RWPE2 (cell line): ENCODE measurements around the gene KCNQ2.
A peak's percentile ranks its signal among the peaks of the same experiment; 100 is the strongest.

ENCODE experiments used
- ATAC-seq: fragments of 200-7000 bp; cut with Tn5 transposase; 3 replicates; pipeline ENCODE4 v1.9.1; 2021; ENCODE audit warnings: low read depth
- DNase-seq: peaks from one replicate; pipeline ENCODE4 v3.0.0-alpha.2; 2020; ENCODE audit warnings: low spot score
- H3K27ac ChIP-seq: fragments of 450-650 bp; 2 replicates; pipeline ENCODE4 v1.5.1; 2017; ENCODE audit warnings: mild to moderate bottlenecking; ENCODE audit not compliant: poor library complexity, severe bottlenecking
- H3K27me3 ChIP-seq: fragments of 250-450 bp; sonication (Bioruptor Pico); 2 replicates; pipeline ENCODE4 v1.5.1; 2021; ENCODE audit warnings: mild to moderate bottlenecking, moderate library complexity; ENCODE audit not compliant: insufficient read depth, poor library complexity, severe bottlenecking
- H3K36me3 ChIP-seq: fragments of 250-450 bp; sonication (Bioruptor Pico); 2 replicates; pipeline ENCODE4 v1.5.1; 2020; ENCODE audit warnings: low read depth, mild to moderate bottlenecking, moderate library complexity
- H3K4me1 ChIP-seq: fragments of 250-450 bp; sonication (Bioruptor Pico); 2 replicates; pipeline ENCODE4 v1.5.1; 2021; ENCODE audit warnings: mild to moderate bottlenecking, moderate library complexity; ENCODE audit not compliant: insufficient read depth, poor library complexity, severe bottlenecking
- H3K4me3 ChIP-seq: fragments of 250-450 bp; sonication (Bioruptor Pico); 2 replicates; pipeline ENCODE4 v1.5.1; 2021; ENCODE audit warnings: mild to moderate bottlenecking, moderate library complexity; ENCODE audit not compliant: severe bottlenecking
- H3K9me3 ChIP-seq: fragments of 250-450 bp; sonication (Bioruptor Pico); 2 replicates; pipeline ENCODE4 v1.5.1; 2021; ENCODE audit warnings: mild to moderate bottlenecking, moderate library complexity; ENCODE audit not compliant: severe bottlenecking
- TF ChIP-seq, protein P1 (sequence below): fragments of 450-650 bp; IDR thresholded peaks from one replicate; pipeline ENCODE4 v1.5.1; 2017; ENCODE audit warnings: mild to moderate bottlenecking, moderate library complexity; ENCODE audit not compliant: poor library complexity, severe bottlenecking

The KCNQ2 gene

DNA sequence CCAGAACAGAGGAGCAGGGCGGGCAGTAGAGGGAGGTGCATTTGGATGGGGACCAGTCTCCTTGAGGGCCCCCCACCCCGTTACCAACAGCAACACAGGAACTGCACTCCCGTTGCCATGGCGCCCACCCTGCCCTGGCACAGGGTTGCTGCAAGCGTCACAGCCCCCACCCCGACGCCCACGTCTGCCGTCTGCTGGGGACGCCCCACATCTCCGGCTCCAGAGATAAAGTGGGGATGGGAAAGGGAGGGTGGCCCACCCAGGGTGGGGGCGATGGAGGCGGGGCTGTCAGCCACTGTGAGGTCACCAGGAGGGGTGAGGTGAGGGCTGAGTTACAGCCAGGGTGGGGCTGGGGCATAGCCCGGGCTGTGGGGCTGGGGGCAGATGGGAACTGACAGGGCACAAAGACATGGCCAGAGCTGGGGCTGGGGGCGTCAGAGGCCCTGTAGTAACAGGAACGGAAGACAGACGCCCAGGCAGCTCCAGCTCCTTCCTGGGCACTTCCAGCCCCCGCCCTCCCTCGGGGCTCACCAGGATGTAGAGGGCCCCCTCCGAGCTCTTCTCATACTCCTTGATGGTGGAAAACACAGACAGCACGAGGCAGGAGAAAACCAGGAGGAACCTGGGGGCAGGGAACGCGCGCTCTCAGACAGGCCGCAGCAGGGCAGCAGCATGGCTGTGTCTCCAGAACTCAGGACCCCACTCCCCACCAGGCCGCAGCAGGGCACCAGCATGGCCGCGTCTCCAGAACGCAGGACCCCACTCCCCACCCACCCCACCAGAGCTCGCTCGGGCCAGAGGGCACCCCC, 26.0 kb downstream of the KCNQ2 start:
- Histone ChIP-seq H3K9me3 (peaks cover 2% of the 10 kb centered on the region), H3K27ac (no peak overlapping the region), H3K27me3 (peaks cover 22% of the 10 kb centered on the region)

DNA sequence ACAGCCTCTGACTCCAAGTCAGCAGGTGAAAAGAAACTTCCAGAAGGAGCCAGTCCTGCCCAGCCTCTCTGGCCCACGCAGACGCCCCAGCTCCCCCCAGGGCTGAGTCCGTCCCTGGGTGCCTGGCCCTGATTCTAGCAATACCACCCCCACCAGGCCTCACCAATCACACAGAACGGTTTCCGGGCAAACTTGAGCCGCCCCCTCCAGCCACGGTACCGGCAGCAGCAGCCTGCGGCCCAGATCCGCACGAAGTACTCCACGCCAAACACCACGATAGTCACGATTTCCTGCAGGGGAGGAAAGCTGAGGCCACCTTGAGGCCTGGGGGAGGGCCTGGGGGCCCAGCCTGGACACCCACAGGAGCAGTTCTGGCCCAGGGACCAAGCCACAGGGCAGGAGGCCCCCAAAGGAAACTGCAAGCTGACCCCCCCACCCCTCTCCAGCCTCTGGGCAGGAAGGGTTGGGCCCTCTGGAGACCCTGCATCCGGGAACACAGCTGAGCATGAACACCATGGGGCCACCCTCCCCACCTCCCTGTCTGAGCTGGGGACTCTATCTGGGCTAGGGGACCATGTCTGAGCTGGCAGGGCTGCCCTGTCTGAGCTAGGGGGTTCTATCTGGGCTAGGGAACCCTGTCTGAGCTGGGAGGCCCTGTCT, 27.2 kb downstream of the KCNQ2 start:
- peaks cover 22% of the 10 kb centered on the region for H3K27me3 ChIP-seq
- ATAC-seq, result no peak
- H3K4me3 ChIP-seq, result no peak overlapping the region
- DNase-seq, result peak; percentile 81
- no peak overlapping the region for H3K27ac ChIP-seq
- H3K36me3 ChIP-seq, result no peaks in the 10 kb centered on the region
- H3K9me3 ChIP-seq, result peaks cover 2% of the 10 kb centered on the region
- TF ChIP-seq, protein P1, sequence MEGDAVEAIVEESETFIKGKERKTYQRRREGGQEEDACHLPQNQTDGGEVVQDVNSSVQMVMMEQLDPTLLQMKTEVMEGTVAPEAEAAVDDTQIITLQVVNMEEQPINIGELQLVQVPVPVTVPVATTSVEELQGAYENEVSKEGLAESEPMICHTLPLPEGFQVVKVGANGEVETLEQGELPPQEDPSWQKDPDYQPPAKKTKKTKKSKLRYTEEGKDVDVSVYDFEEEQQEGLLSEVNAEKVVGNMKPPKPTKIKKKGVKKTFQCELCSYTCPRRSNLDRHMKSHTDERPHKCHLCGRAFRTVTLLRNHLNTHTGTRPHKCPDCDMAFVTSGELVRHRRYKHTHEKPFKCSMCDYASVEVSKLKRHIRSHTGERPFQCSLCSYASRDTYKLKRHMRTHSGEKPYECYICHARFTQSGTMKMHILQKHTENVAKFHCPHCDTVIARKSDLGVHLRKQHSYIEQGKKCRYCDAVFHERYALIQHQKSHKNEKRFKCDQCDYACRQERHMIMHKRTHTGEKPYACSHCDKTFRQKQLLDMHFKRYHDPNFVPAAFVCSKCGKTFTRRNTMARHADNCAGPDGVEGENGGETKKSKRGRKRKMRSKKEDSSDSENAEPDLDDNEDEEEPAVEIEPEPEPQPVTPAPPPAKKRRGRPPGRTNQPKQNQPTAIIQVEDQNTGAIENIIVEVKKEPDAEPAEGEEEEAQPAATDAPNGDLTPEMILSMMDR, result no peak
- no peaks in the 10 kb centered on the region for H3K4me1 ChIP-seq

More for the DNA sequence above, 26.0 kb downstream of the KCNQ2 start:
- Histone ChIP-seq H3K4me3 (no peak overlapping the region), H3K36me3 (no peaks in the 10 kb centered on the region), H3K4me1 (no peaks in the 10 kb centered on the region)
- TF ChIP-seq, protein P1, result no peak
- DNase-seq (peak; percentile 81), ATAC-seq (no peak)

DNA sequence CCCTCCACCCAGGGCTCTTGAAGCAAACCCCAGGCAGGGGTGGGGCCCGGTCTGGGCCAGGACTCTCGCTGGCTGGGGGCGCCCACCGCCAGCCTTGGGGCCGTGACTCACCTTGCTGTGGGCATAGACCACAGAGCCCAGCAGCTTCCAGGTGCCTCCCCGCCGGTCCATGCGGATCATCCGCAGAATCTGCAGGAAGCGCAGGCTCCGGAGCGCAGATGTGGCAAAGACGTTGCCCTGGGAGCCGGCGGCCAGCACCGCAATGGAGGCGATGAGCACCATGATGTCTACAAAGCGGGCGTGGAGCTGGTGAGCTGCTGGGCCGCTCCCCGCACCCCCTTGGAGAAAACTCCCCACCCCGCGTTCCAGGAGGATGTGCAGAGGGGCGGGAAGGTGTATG, 27.9 kb downstream of the KCNQ2 start:
- Histone ChIP-seq H3K4me1 (no peaks in the 10 kb centered on the region), H3K27me3 (peaks cover 22% of the 10 kb centered on the region), H3K36me3 (no peaks in the 10 kb centered on the region), H3K9me3 (peaks cover 2% of the 10 kb centered on the region), H3K4me3 (no peak overlapping the region), H3K27ac (no peak overlapping the region)
- DNase-seq (peak; percentile 83), ATAC-seq (no peak)
- TF ChIP-seq, protein P1, result no peak

DNA sequence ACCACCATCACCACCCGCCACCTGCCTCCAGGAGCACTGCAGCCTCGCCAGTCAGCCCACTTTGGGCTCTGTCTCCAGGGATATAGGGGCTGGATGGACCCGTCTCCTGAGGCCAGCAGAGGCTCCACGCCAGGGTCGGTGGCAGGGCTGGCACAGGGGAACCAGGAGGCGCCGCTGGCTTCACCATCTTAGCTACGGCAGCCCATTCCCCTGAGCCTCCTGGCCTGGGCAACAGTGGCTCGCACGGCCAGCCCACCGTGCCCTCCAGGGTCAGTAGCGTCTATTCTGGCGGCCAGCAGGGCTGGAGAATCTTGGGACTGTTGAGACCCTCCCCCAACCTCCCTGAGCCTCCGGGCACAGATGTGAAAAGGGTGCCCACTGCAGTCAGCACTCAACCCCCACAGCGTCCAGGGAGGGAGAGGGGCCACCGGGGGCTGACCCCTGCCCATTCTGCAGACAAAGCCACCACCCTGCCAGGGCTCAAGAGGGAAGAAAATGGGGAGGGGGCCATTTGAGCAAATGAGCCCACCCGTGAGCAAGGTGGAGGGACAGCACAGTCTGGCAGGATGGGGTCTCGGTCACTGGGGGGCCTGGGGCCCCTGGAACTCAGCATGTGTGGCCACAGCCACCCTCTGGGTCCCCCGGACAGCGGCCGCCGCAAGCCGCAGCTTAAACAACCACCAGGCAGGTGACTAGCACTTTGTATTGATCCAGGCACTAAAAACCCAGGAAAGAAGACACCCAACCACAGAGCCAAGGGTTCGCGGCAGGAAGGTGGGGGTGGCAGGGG, 28.7 kb downstream of the KCNQ2 start:
- no peaks in the 10 kb centered on the region for H3K36me3 ChIP-seq
- no peaks in the 10 kb centered on the region for H3K4me1 ChIP-seq
- H3K9me3 ChIP-seq, result peaks cover 2% of the 10 kb centered on the region
- H3K27me3 ChIP-seq, result peaks cover 16% of the 10 kb centered on the region
- H3K27ac ChIP-seq, result no peak overlapping the region
- H3K4me3 ChIP-seq, result no peak overlapping the region
- TF ChIP-seq, protein P1, result no peak
- ATAC-seq (no peak), DNase-seq (peak; percentile 79)
